ENCODE results near the gene SMIM7.

SMIM7 gene

DNA sequence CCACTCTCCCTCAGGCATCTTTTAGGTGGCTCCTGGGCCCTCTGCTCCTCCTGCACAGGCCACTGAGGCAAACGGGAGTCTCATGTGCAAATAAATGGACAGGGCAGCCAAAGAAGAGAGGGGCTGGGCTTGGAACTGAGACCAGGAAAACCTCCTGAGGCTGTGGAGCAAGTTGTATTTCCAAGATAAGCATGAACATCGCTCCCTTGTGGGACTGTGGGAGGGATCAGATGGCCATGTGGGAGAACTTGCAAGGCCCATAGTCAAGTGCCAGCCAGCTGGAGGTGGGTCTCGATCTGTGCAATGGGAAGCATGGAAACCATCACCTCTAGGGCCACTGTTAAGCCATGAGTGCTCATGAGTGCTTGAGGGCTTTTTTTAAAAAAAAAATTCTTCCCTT is 56.9 kb downstream of the SMIM7 start:
- peaks cover 4 to 15% of the 10 kb centered on the region in 2 donors for H3K4me1 ChIP-seq (ENCODE audit: control insufficient read depth in 1 of 2, insufficient read depth in 2 of 2, low read length in 2 of 2)

DNA sequence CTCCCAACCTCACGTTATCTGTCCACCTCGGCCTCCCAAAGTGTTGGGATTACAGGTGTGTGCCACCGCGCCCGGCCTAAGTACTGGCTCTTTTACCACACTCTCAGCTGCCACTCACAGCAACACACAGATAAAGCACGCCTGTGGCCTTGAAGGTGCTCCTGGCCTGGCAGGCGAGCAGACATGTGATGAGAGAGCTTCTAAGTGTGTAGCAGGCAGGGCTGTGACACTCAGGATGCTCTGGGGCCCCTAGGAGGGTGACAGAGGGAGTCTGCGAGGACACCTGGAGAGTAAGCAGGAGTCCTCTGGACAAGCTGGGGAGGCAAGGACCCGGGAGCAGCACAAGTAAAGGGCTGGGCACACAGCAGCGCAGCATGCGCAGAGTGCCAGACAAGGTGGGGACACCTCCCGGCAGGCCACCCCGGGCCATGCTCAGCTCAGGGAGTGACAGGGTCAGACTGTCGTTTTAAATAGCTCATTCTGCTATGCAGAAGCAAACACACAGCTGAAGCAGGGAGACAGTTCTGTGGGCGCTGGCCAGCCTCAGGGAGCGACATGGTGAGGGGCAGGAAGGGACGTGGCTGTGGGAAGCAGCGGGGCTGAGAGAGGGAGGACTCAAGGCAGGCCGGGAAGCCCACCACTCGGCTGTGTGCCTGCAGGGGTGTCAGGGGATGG is 58.4 kb downstream of the SMIM7 start:
- H3K27ac ChIP-seq (ENCODE audit: low read depth, low read length), result no peak overlapping the region
- peaks cover 0 to 9% of the 10 kb centered on the region in 2 donors for H3K4me1 ChIP-seq (ENCODE audit: control insufficient read depth in 1 of 2, insufficient read depth in 2 of 2, low read length in 2 of 2)
- peaks cover 0 to 3% of the 10 kb centered on the region in 2 donors for H3K36me3 ChIP-seq (ENCODE audit: control insufficient read depth in 1 of 2, insufficient read depth in 2 of 2, low read length in 2 of 2)
- H3K27me3 ChIP-seq (ENCODE audit: control insufficient read depth in 1 of 2, insufficient read depth in 2 of 2, low read length in 2 of 2), result no peaks in the 10 kb centered on the region
- no peak overlapping the region for H3K9ac ChIP-seq (ENCODE audit: low read depth in 1 of 2, low read length in 2 of 2)
- no peaks in the 10 kb centered on the region for H3K9me3 ChIP-seq (ENCODE audit: control insufficient read depth in 1 of 2, low read length in 2 of 2)
- no peak overlapping the region for H3K4me3 ChIP-seq (ENCODE audit: low read depth in 1 of 2, low read length in 2 of 2)

More for the DNA sequence above, 56.9 kb downstream of the SMIM7 start:
- Histone ChIP-seq H3K27me3 (ENCODE audit: control insufficient read depth in 1 of 2, insufficient read depth in 2 of 2, low read length in 2 of 2) (no peaks in the 10 kb centered on the region), H3K9ac (ENCODE audit: low read depth in 1 of 2, low read length in 2 of 2) (no peak overlapping the region), H3K27ac (ENCODE audit: low read depth, low read length) (no peak overlapping the region), H3K36me3 (ENCODE audit: control insufficient read depth in 1 of 2, insufficient read depth in 2 of 2, low read length in 2 of 2) (peaks cover 0 to 6% of the 10 kb centered on the region in 2 donors), H3K4me3 (ENCODE audit: low read depth in 1 of 2, low read length in 2 of 2) (no peak overlapping the region), H3K9me3 (ENCODE audit: control insufficient read depth in 1 of 2, low read length in 2 of 2) (no peaks in the 10 kb centered on the region)

DNA sequence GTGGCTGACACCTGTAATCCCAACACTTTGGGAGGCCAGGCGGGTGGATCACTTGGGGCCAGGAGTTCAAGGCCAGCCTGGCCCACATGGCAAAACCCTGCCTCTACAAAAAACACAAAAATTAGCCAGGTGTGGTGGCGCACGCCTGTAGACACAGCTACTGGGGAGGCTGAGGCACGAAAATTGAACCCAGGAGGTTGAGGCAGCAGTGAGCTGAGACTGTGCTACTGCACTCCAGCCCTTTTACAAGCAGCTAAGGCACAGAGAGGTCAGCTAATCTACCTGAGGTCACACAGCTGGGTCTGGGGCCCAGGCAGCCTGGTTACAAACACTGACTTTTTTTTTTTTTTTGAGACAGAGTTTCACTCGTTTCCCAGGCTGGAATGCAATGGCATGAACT is 59.1 kb downstream of the SMIM7 start:
- Histone ChIP-seq H3K27ac (ENCODE audit: low read depth, low read length) (no peak overlapping the region), H3K36me3 (ENCODE audit: control insufficient read depth in 1 of 2, insufficient read depth in 2 of 2, low read length in 2 of 2) (peaks cover 0 to 2% of the 10 kb centered on the region in 2 donors), H3K27me3 (ENCODE audit: control insufficient read depth in 1 of 2, insufficient read depth in 2 of 2, low read length in 2 of 2) (no peaks in the 10 kb centered on the region), H3K9ac (ENCODE audit: low read depth in 1 of 2, low read length in 2 of 2) (no peak overlapping the region), H3K4me3 (ENCODE audit: low read depth in 1 of 2, low read length in 2 of 2) (no peak overlapping the region), H3K4me1 (ENCODE audit: control insufficient read depth in 1 of 2, insufficient read depth in 2 of 2, low read length in 2 of 2) (peaks cover 0 to 7% of the 10 kb centered on the region in 2 donors), H3K9me3 (ENCODE audit: control insufficient read depth in 1 of 2, low read length in 2 of 2) (no peaks in the 10 kb centered on the region)

DNA sequence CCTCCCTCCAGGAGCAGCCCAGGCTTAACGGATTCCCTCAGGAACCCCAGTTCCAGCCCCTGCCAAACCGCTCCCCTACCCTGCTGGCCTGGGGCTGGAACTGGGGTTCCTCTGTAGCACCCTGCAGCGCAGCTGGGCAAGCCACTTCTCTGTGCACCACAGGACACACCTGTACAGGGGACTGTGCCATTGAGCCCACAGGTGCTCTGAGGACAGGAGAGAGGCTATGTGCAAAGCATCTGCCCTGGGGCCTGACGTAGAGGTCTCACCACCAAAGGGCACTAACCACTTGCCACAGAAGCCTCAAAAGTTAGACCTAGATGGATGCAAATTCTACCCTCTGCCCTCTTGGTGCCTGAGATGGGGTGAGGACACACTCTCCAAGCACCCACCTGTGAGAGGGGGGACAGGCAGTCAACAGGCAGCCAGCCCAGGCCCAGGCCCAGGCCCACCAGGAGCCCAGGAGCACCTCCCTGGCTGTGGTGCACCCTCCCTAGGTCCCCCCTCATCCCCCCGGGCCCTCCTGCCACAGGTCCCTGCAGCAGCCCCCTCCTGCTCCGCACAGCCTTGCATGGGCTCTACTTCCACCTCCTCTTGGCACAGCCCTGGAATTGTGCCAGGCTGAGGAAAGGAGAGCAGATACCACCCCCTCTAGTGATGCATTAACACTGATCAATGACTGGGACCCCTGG is 60.1 kb downstream of the SMIM7 start:
- no peaks in the 10 kb centered on the region for H3K9me3 ChIP-seq (ENCODE audit: control insufficient read depth in 1 of 2, low read length in 2 of 2)
- no peak overlapping the region for H3K9ac ChIP-seq (ENCODE audit: low read depth in 1 of 2, low read length in 2 of 2)
- H3K27ac ChIP-seq (ENCODE audit: low read depth, low read length), result no peak overlapping the region
- peaks cover 7 to 8% of the 10 kb centered on the region in 2 donors for H3K4me1 ChIP-seq (ENCODE audit: control insufficient read depth in 1 of 2, insufficient read depth in 2 of 2, low read length in 2 of 2)
- no peak overlapping the region for H3K4me3 ChIP-seq (ENCODE audit: low read depth in 1 of 2, low read length in 2 of 2)
- peaks cover 0 to 2% of the 10 kb centered on the region in 2 donors for H3K36me3 ChIP-seq (ENCODE audit: control insufficient read depth in 1 of 2, insufficient read depth in 2 of 2, low read length in 2 of 2)
- H3K27me3 ChIP-seq (ENCODE audit: control insufficient read depth in 1 of 2, insufficient read depth in 2 of 2, low read length in 2 of 2), result no peaks in the 10 kb centered on the region

DNA sequence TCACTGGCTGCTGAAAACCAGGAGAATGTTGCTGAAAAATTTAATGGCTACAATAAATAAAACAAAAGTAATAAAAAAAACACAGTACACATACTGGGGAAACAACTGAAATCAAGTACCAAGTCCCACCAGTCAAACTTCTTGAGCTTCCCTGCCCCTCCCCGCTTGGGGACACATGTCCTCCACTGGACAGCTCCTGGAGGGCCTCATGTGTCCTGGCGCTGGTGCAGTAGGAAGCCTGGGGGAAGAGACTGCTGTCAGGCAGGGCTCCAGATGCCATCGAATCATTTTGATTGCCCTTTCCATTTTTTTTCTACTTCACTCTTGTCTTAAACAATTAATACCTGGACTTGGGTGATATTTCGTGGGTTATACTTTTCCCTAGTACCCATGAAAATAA is 61.1 kb downstream of the SMIM7 start:
- H3K4me1 ChIP-seq (ENCODE audit: control insufficient read depth in 1 of 2, insufficient read depth in 2 of 2, low read length in 2 of 2), result peaks cover 15 to 18% of the 10 kb centered on the region in 2 donors
- no peaks in the 10 kb centered on the region for H3K27me3 ChIP-seq (ENCODE audit: control insufficient read depth in 1 of 2, insufficient read depth in 2 of 2, low read length in 2 of 2)
- no peak overlapping the region for H3K4me3 ChIP-seq (ENCODE audit: low read depth in 1 of 2, low read length in 2 of 2)
- H3K36me3 ChIP-seq (ENCODE audit: control insufficient read depth in 1 of 2, insufficient read depth in 2 of 2, low read length in 2 of 2), result peaks cover 0 to 2% of the 10 kb centered on the region in 2 donors
- H3K9me3 ChIP-seq (ENCODE audit: control insufficient read depth in 1 of 2, low read length in 2 of 2), result no peaks in the 10 kb centered on the region
- H3K9ac ChIP-seq (ENCODE audit: low read depth in 1 of 2, low read length in 2 of 2), result no peak overlapping the region
- no peak overlapping the region for H3K27ac ChIP-seq (ENCODE audit: low read depth, low read length)

DNA sequence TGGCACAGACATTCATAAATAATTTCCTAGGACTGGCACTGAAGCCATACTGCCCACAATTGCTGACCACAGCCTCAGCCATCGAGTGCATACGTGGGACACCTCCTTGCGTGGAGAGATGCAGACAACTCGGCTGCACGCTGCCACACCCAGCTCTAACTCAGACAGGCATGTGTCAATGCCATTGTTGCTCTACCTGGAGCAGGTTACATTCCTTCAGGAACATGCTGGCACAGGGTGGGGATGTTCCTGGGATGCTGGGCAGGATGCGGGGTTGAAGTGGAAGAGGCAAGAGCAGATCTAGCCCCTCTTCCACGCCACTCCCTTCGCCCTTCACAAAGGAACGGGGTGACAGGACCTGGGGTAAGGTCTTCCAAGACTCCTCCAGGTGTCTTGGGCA is 63.5 kb downstream of the SMIM7 start:
- H3K9me3 ChIP-seq (ENCODE audit: control insufficient read depth in 1 of 2, low read length in 2 of 2), result no peaks in the 10 kb centered on the region
- H3K27me3 ChIP-seq (ENCODE audit: control insufficient read depth in 1 of 2, insufficient read depth in 2 of 2, low read length in 2 of 2), result no peaks in the 10 kb centered on the region
- peaks cover 0 to 4% of the 10 kb centered on the region in 2 donors for H3K36me3 ChIP-seq (ENCODE audit: control insufficient read depth in 1 of 2, insufficient read depth in 2 of 2, low read length in 2 of 2)
- H3K4me3 ChIP-seq (ENCODE audit: low read depth in 1 of 2, low read length in 2 of 2), result no peak overlapping the region
- H3K9ac ChIP-seq (ENCODE audit: low read depth in 1 of 2, low read length in 2 of 2), result no peak overlapping the region
- no peak overlapping the region for H3K27ac ChIP-seq (ENCODE audit: low read depth, low read length)
- peaks cover 26 to 32% of the 10 kb centered on the region in 2 donors for H3K4me1 ChIP-seq (ENCODE audit: control insufficient read depth in 1 of 2, insufficient read depth in 2 of 2, low read length in 2 of 2)
